ENCODE measurements around the gene CLIC6.

Gene CLIC6

DNA sequence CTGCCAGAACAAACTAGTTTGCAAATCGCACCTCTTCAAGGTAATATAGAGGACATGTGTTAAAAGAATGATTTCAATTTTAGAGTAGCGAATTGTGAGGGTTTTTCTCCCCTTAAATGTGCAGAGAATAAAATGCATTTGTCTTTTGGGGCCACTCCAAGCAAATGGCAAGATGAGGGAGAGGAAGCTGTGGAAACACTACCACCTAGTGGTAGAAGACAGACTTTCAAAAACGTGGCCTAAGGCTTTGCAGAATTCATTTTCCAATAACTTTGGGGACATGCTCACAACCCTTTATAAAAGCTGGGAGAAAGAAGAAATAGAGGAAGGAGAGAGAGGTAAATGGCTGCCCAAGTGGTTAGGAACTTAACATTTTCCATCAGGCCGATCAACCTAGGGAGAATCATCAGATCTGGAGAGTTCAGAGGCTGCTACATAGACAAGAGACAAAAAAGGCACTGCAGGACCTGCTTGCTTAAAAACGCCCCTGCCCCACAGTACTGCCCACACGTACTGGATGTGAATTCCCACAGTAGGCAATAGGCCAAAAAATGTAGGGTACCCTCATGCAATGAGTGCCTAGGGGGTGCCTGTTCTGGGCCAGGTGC lies 38.2 kb upstream of the CLIC6 start:
- TF ChIP-seq, protein P1, sequence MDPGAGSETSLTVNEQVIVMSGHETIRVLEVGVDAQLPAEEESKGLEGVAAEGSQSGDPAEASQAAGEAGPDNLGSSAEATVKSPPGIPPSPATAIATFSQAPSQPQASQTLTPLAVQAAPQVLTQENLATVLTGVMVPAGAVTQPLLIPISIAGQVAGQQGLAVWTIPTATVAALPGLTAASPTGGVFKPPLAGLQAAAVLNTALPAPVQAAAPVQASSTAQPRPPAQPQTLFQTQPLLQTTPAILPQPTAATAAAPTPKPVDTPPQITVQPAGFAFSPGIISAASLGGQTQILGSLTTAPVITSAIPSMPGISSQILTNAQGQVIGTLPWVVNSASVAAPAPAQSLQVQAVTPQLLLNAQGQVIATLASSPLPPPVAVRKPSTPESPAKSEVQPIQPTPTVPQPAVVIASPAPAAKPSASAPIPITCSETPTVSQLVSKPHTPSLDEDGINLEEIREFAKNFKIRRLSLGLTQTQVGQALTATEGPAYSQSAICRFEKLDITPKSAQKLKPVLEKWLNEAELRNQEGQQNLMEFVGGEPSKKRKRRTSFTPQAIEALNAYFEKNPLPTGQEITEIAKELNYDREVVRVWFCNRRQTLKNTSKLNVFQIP (CRISPR knock-in tag; IDR thresholded peaks at IDR 0.05; ENCODE audit: borderline replicate concordance, low read depth): no peak
- TF ChIP-seq GLIS3 (CRISPR knock-in tag; IDR thresholded peaks at IDR 0.05) (no peak), OSR1 (CRISPR knock-in tag; IDR thresholded peaks at IDR 0.05) (no peak), RARB (CRISPR knock-in tag; IDR thresholded peaks at IDR 0.05) (no peak), ESRRG (CRISPR knock-in tag; IDR thresholded peaks at IDR 0.05) (no peak), ZFP3 (CRISPR knock-in tag; IDR thresholded peaks at IDR 0.05) (no peak), ISL1 (CRISPR knock-in tag; IDR thresholded peaks at IDR 0.05) (no peak), TSHZ2 (CRISPR knock-in tag; IDR thresholded peaks at IDR 0.05) (no peak), ZC3H10 (CRISPR knock-in tag; IDR thresholded peaks at IDR 0.05) (no peak), ZNF70 (CRISPR knock-in tag; IDR thresholded peaks at IDR 0.05) (no peak), ARNTL (CRISPR knock-in tag; IDR thresholded peaks at IDR 0.05; ENCODE audit: borderline replicate concordance, low read depth) (no peak), ZFP30 (CRISPR knock-in tag; IDR thresholded peaks at IDR 0.05) (no peak)
- TF ChIP-seq, protein P2, sequence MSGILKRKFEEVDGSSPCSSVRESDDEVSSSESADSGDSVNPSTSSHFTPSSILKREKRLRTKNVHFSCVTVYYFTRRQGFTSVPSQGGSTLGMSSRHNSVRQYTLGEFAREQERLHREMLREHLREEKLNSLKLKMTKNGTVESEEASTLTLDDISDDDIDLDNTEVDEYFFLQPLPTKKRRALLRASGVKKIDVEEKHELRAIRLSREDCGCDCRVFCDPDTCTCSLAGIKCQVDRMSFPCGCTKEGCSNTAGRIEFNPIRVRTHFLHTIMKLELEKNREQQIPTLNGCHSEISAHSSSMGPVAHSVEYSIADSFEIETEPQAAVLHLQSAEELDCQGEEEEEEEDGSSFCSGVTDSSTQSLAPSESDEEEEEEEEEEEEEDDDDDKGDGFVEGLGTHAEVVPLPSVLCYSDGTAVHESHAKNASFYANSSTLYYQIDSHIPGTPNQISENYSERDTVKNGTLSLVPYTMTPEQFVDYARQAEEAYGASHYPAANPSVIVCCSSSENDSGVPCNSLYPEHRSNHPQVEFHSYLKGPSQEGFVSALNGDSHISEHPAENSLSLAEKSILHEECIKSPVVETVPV (CRISPR knock-in tag; IDR thresholded peaks at IDR 0.05): no peak
- TF ChIP-seq, protein P3, sequence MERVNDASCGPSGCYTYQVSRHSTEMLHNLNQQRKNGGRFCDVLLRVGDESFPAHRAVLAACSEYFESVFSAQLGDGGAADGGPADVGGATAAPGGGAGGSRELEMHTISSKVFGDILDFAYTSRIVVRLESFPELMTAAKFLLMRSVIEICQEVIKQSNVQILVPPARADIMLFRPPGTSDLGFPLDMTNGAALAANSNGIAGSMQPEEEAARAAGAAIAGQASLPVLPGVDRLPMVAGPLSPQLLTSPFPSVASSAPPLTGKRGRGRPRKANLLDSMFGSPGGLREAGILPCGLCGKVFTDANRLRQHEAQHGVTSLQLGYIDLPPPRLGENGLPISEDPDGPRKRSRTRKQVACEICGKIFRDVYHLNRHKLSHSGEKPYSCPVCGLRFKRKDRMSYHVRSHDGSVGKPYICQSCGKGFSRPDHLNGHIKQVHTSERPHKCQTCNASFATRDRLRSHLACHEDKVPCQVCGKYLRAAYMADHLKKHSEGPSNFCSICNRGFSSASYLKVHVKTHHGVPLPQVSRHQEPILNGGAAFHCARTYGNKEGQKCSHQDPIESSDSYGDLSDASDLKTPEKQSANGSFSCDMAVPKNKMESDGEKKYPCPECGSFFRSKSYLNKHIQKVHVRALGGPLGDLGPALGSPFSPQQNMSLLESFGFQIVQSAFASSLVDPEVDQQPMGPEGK (CRISPR knock-in tag; IDR thresholded peaks at IDR 0.05; ENCODE audit: borderline replicate concordance): no peak
- peak; percentile 90 for ATAC-seq

GRCh38 chr21:34632498-34632897 lies 36.3 kb upstream of the CLIC6 start:
- ATAC-seq: no peak

DNA sequence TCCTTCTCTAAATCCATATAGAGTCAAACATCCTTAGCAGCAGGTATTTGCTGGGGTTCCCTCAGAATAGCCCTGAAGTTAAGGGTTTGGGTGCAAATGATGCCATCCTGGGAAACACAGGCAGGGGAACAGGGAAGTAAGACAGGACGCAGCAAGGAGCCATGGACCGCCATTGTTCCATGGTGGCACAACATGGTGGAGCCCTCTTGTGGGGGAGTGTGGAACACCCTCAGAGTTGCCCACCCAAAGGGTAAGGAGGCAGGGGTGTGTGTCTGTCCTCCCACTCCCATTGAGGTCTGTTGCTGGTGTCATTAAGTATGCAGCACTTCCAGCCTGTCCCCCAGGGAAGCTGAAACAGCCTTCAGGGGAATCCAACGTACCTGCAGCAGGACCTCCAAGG lies 33.5 kb upstream of the CLIC6 start:
- no peak for TF ChIP-seq BACH2 (CRISPR knock-in tag; IDR thresholded peaks at IDR 0.05; ENCODE audit: borderline replicate concordance)
- TF ChIP-seq, protein P4, sequence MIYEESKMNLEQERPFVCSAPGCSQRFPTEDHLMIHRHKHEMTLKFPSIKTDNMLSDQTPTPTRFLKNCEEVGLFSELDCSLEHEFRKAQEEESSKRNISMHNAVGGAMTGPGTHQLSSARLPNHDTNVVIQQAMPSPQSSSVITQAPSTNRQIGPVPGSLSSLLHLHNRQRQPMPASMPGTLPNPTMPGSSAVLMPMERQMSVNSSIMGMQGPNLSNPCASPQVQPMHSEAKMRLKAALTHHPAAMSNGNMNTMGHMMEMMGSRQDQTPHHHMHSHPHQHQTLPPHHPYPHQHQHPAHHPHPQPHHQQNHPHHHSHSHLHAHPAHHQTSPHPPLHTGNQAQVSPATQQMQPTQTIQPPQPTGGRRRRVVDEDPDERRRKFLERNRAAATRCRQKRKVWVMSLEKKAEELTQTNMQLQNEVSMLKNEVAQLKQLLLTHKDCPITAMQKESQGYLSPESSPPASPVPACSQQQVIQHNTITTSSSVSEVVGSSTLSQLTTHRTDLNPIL (CRISPR knock-in tag; IDR thresholded peaks at IDR 0.05; ENCODE audit: low read depth): no peak
- TF ChIP-seq ZC3H10 (CRISPR knock-in tag; IDR thresholded peaks at IDR 0.05): no peak
- no peak for TF ChIP-seq TOX (CRISPR knock-in tag; IDR thresholded peaks at IDR 0.05; ENCODE audit: borderline replicate concordance)
- no peak for TF ChIP-seq ESRRG (CRISPR knock-in tag; IDR thresholded peaks at IDR 0.05)
- TF ChIP-seq ARNTL (CRISPR knock-in tag; IDR thresholded peaks at IDR 0.05; ENCODE audit: borderline replicate concordance, low read depth): no peak
- no peak for TF ChIP-seq OSR1 (CRISPR knock-in tag; IDR thresholded peaks at IDR 0.05)
- no peak for TF ChIP-seq CSDC2 (CRISPR knock-in tag; IDR thresholded peaks at IDR 0.05)
- TF ChIP-seq TSHZ2 (CRISPR knock-in tag; IDR thresholded peaks at IDR 0.05): no peak
- no peak for TF ChIP-seq ZFP3 (CRISPR knock-in tag; IDR thresholded peaks at IDR 0.05)
- TF ChIP-seq ISL1 (CRISPR knock-in tag; IDR thresholded peaks at IDR 0.05): no peak
- TF ChIP-seq TCF4 (CRISPR knock-in tag; IDR thresholded peaks at IDR 0.05; ENCODE audit: borderline replicate concordance): no peak
- no peak for TF ChIP-seq GLIS3 (CRISPR knock-in tag; IDR thresholded peaks at IDR 0.05)
- TF ChIP-seq RARB (CRISPR knock-in tag; IDR thresholded peaks at IDR 0.05): no peak
- no peak for ATAC-seq

More at GRCh38 chr21:34632498-34632897, 36.3 kb upstream of the CLIC6 start:
- no peak for TF ChIP-seq ZNF565 (CRISPR knock-in tag; conservative IDR thresholded peaks at IDR 0.05; ENCODE audit: low read depth)
- TF ChIP-seq ZNF70 (CRISPR knock-in tag; IDR thresholded peaks at IDR 0.05): no peak
- no peak for TF ChIP-seq PPARA (CRISPR knock-in tag; IDR thresholded peaks at IDR 0.05; ENCODE audit: borderline replicate concordance)
- no peak for TF ChIP-seq ZNF8 (CRISPR knock-in tag; IDR thresholded peaks at IDR 0.05)
- TF ChIP-seq GLIS3 (CRISPR knock-in tag; IDR thresholded peaks at IDR 0.05): no peak
- TF ChIP-seq OSR1 (CRISPR knock-in tag; IDR thresholded peaks at IDR 0.05): no peak
- no peak for TF ChIP-seq BACH2 (CRISPR knock-in tag; IDR thresholded peaks at IDR 0.05; ENCODE audit: borderline replicate concordance)
- no peak for TF ChIP-seq ZFP30 (CRISPR knock-in tag; IDR thresholded peaks at IDR 0.05)
